GM18502 (cell line): ENCODE results near the gene KRTAP10-10.
"Not testable (repeated sequence)": the region's sequence is repeated elsewhere in the genome, so short reads cannot be mapped to it uniquely, and the experiment has no call there.

Experiments
- ATAC-seq: cut with Tn5 transposase; IDR thresholded peaks from one replicate; pipeline ENCODE4 v1.9.1; 2021; ENCODE audit warnings: mild to moderate bottlenecking; ENCODE audit not compliant: unreplicated experiment, poor library complexity

The KRTAP10-10 gene

DNA sequence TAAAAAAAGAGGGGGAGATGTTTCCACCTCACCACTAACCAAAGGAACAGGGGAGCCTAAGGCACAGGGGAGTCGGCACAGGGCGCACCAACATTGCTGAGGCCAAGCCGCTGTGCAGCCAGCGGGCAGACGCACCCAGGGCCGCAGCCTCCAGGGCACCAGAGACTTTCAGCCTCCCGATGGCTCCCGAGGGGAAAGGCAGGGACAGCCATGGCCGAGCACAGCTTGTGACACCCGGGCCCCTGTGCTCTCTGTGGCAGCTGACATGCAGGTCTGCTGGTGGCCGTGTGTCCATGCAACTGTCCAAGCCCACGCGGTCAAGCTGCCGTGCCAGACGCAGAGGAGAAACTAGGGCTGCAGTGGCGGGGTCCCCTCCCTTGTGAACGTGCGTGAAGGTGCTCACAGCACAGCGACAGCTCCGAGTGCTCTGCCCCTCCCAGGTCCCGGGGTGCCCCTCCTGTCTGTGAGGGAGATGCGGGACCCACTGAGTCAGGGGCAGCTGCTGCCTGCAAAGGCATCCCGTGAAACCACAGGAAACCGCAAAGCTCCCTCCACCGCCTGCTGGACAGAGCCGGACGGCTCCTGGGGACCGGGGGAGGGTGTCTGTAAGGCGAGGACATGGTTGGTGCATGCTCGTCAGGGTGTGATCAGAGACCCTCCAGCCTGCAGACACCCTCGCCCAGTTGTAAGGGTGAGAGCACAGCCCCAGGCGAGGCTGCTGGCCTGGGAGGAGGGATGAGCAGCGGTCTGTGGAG is 11.6 kb downstream of the KRTAP10-10 start:
- no peak for ATAC-seq

DNA sequence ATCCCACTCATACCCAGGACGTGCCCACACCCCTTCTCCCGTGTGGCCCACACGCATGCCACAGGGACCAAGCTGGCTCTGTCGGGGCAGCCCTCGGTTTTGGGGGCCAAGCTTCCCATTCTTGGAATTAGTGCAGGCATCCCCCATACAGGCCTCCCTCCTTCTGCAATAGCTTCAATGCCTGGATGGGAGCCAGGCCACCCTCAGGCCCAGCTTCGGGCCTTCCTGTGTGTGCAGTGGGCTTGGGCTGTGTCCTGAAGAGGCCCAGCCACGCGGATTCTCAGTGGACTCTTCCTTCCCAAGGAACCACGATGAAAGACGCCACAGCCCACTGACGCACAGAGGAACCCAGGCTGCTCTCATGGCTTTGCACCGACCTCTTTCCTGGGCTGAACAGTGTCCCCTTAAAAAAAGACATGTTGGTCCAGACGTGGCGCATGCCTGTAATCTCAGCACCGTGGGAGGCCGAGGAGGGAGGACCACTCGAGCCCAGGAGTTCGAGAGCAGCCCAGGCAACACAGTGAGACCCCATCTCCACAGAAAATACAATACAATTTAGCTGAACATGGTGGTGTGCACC is 12.5 kb downstream of the KRTAP10-10 start:
- no peak for ATAC-seq

DNA sequence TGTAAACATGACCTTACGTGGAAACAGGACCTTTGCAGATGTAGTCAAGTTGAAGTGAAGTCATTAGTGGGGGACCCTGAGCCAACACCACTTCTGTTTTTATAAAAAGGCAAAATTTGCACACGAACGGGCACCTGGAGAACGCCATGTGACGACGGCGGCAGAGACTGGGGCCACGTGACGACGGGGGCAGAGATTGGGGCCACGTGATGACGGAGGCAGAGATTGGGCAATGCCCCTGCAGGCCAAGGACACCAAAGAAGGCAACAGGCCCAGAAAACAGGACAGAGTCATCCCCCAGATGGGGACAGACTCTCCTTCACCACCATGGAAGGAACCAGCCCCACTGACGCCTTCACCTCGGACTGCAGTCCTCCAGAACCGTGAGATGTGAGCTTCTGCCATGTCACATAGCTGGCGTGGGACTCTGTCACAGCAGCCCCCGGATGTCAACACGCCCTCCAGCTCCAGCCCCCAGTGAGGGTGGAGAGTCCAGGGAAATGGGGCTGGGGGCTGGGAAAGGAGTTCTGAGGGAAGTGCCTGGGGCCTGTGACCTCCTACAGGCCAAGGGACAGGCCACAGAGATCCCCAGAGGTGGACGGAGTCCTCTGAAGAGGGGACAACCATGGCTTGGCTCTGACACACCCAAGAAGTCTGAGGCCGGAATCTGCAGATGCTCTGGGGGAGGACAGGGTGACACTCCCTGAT is 13.3 kb downstream of the KRTAP10-10 start:
- ATAC-seq = no peak

DNA sequence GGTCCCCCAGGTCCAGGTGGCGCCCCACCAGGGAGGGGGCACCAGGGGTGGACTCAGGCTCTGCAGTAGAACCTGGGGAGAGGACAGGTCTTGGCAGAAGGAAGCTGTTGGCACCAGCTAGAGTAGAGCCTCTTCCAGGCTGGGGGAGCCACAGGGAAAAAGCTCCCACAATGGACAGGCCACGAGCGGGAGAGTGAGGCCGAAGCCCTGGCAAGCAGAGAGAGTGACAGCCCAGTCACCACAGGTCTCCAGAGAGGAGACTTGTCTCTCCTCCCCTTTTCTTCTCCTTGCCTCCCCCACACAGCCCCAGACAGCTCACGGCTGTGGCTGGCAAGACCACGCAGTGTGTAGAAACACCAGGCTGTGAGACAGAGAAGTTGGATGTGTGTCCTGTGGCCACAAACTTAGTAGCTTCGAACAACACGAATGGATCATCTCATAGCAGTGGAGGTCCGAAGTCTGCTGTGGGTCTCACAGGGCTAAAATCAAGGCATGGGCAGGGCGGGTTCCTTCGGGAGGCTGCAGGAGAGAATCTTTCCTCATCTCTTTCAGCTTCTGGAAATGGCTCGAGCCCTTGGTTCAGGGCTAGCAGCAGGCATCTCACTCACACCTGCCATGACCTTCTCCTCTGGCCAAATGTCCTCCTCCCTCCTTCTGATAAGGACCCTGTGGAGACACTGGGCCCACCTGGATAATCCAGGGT is 14.0 kb downstream of the KRTAP10-10 start:
- no peak for ATAC-seq

DNA sequence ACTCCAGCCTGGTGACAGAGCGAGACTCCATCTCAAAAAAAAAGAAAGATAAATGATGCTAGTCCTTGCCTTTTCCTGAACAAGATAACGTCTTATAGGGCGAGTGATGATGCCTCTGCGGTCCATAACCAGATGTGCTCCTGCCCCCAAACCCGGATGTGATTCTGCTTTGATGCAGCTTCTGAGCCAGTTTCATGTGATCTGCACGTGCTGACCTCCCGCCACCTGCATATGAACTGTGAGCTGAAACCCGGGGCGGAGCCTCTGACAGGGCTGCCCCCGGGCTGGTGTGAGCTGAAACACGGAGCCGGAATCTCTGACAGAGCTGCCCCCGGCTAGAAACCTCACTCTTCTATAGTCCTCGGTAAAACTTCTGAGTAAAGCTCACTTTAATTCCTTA is 16.0 kb downstream of the KRTAP10-10 start:
- no peak for ATAC-seq

DNA sequence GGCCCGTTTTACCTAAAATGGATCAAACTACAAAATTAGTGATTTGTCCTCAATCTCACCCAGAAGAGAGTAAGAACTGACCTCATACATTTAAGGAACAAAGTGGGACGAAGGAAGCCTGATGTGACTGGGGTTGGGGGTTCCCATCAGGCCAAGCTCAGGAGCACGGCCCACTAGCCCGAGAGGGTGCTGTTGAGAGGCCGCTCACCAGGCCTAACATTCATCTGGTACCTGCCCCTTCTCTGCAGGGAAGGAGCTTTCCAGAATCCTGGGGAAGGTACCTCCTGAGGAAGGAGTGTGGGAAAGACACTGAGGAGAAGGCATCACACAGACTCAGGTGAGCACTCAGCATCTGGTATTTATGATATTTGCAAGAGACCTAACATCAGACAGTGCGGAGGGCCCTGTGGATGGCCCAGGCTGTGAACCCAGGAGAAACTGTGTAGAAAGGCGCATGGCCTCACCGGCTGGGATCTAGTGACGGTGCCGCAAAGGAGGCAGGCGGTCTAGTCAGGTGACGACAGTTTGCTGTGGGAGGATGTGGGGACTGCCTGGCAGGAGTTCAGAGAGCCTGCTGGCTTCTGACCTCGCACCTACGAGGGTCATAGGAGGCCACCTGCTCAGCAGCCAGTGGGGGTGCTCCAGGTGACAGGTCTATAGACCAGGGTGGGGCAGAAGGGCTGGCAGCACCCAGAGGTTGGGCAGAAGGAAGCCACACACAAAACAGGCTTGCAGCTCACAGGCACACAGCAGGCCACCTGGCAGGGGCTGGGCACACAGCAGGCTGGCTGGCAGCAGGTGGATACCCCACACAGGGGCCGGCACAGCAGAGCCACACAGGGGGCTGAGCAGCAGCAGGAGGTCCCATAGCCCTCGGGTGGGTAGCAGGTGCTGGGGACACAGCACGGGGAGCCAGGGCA is 16.8 kb downstream of the KRTAP10-10 start:
- no peak for ATAC-seq

DNA sequence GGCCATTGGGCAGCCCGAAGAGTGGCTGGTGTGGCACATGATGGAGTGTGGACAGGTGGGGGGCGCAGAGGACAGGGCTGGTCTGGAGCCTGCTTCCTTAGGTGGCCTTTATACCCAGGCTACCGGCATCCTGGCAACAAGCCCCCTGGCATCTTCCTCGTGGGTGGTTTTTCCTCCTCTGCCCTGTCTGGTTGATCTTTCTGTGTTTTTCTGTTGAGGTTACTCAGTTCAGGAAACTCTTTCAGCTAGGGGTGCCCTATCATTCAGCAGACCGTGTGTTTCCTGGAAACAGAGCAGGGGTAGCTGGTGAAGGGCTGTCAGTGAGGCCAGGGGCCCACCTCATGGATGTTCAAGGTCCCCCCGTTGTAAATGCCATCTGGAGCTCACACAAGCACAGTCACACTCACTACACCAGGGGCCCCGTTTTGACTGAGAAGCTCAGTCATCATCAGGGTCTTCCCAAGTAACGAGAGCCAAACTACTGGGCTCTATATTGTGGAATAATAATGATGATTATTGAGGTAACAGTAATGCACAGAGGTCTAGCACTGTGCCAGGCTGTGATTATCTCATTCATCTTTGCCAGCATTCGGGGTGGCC is 17.5 kb downstream of the KRTAP10-10 start, which contains the start of gene KRTAP12-4:
Gene KRTAP12-4 (minus strand): TSS at position 84 of the 600 bp plus-strand sequence. CDS start 45 bp downstream, at position 39.
- no peak for ATAC-seq

DNA sequence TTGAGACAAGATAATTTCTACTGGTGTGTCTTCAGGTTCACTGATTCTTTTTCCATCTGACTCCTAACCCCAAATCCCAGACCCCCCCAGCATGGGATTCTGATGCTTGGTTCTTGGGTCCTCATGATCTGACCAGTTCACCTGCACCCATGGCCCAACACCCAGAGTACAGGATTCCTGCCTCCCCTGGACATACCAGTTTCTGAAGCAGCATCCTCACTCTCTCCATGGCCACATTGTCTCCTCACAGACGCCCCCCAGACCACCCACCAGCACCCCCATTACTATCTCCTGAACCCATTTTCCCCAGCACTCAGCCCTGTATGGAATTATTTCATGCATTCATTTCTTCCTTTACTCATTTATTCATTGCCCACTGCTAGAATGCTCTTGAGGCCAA is 19.7 kb downstream of the KRTAP10-10 start:
- ATAC-seq = no peak

DNA sequence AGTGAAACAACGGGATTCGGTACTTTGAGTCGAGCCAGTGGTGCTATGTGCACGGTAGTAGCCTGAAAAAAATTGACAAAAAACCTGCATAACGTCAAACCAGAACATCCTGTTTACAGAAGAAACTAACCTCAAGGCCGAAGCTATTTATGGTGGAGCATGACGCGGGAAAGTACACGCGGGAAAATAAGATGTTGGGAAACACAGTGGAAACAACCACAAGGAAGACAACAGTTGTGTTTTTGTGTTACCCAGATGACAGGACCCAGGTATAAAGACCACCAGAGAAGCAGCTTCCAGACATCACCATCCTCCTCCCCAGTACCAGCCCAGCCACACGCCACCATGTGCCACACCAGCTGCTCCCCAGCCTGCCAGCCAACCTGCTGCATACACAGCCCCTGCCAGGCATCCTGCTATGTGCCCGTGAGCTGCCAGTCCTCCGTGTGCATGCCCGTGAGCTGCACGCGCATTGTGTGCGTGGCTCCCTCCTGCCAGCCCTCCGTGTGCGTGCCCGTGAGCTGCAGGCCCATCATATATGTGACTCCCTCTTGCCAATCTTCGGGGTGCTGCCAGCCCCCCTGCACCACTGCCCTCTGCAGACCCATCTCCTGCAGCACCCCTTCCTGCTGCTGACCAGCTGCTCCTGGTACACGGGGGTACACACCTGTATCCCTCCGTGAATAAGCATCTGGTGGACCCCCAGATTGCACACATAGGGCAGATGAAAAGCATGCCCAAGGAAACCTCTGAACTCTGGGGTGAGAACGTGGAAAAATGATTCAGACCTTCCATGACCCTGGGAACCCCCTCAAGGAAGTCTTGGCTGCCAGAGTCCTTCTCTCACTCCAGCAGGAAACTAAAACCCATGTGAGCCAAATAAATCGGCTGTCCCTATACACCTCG is 20.7 kb downstream of the KRTAP10-10 start, which contains the start of gene KRTAP12-3:
Gene KRTAP12-3 (plus strand): TSS at position 298 of the 906 bp plus-strand sequence. CDS start 48 bp downstream, at position 346.
- no peak for ATAC-seq

DNA sequence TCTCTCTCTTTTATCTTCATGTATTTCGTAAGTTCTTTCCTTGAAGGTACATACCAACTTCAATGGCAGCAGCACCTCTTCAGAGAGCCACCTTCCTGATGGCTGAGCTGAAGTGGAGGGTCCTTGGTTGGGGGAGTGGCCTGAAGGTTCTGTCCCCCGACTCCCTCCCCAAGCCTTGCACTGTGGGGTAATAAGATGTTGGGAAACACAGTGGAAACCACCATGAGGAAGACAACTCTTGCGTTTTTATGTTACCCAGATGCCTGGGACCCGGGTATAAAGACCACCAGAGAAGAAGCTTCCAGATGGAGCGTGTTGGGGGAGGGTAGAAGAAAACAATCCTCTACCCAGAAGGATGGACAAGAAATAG is 21.4 kb downstream of the KRTAP10-10 start:
- ATAC-seq = no peak

DNA sequence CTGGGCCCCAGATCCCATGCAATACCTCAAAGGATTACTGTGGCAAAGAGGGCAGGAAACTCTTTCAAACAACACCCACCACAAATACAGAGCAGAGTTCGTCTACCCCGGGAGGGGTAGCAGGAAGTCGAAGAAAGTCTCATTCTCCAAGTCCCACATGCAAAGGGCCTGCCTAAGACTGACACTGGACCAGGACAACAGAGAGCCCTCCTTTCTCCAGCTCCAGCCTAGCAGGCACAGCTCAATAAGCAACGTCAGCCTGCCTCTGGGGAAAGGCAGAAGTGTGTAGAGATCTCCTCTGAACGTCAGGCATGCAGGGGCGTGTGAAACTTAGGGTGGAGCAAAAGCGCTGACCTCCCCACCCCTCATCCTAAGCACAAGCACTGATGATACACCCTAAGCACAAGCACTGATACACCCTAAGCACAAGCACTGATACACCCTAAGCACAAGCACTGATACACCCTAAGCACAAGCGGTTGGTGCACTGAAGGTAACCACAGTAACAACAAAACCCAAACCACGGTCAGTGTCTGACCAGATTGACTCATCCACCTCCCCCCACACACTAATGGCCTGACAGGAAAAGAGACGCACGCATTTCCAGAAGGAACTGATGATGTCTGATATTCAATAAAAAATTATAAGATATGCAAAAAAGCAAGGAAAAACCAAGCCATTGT is 21.9 kb downstream of the KRTAP10-10 start:
- no peak for ATAC-seq

DNA sequence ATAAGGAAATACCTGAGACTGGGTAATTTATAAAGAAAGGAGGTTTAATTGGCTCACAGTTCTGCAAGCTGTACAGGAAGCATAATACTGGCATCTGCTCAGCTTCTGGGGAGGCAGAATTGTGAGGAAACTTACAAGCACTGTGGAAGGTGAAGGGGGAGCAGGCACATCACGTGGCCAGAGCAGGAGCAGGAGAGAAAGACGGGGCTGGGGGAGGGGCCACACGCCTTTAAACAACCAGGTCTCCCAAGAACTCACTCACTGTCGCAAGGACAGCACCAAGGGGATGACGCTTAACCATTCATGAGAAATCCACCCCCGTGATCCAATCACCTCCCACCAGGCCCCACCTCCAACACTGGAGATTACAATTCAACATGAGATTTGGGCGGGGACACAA is 24.4 kb downstream of the KRTAP10-10 start:
- not testable (repeated sequence) for ATAC-seq

DNA sequence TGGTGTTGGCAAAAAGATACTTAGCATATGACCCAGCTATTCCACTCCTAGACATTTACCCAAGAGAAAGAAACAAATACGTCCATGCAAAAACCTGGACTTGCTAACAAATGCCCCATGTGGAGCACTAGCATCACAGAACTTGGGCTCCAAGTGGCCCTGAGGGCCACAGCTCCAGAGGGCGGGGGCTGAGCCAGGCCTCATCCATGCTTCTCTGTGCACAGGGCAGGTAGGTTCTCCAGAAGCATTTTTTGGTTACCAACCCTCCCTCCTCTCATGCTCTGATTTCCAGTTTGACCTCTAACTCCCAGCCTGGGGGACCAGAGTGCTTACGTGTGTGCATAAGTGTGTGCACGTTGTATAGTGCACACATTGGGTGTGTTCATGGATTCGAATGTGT is 27.5 kb downstream of the KRTAP10-10 start:
- ATAC-seq = no peak

DNA sequence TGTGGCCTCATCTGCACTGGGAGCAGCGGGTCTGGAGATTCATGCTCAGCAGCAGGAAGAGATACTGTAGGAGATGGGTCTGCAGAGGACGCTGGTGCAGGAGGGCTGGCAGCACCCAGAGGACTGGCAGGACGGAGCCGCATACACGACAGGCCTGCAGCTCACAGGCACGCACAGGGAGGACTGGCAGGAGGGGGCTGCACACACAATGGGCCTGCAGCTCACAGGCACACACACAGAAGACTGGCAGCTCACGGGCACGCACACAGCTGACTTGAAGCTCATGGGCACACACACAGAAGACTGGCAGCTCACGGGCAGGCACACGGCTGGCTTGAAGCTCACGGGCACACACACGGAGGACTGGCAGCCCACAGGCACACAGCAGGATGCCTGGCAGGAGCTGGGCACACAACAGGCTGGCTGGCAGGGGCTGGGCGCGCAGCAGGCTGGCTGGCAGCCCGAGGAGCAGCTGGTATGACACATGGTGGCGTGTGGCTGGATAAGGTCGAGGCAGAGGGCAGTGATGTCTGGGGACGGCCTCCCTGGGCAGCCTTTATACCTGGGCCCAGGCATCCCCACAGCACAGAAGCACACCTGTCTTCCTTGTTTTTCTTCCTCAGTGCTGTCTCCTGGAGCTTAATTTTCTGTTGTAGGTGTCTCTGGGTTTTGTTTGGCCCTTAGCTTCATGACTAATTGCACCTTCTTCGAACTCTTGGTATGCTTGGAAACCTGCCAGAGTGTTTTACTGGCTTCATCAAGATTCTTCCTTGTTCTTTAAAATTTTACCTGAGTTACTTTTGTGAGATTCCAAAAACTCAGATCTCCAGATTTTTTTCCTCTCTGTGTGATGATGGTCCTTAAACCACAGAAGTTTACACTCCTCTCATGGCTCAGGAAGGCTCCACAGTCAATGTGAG is 29.5 kb downstream of the KRTAP10-10 start, which contains the start of gene KRTAP12-2:
Gene KRTAP12-2 (minus strand): TSS at position 527 of the 920 bp plus-strand sequence. CDS start 41 bp downstream, at position 486.
- no peak for ATAC-seq

DNA sequence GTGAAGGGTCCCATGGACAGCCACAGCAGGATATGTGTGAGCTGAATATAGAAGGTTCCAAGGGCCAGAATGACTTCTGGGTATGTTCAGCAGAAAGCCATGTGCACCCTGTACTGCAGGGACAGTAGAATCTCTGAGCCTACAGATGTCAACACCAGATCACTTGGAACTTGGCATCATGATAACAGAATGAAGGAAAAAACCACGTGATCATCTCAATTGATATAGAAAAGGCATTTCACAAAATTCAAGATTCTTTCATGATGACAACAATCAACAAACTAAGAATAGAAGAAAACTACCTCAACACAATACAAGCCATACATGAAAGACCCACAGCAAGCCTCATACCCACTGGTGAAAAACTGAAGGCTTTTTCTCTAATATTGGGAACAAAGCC is 30.5 kb downstream of the KRTAP10-10 start:
- no peak for ATAC-seq

DNA sequence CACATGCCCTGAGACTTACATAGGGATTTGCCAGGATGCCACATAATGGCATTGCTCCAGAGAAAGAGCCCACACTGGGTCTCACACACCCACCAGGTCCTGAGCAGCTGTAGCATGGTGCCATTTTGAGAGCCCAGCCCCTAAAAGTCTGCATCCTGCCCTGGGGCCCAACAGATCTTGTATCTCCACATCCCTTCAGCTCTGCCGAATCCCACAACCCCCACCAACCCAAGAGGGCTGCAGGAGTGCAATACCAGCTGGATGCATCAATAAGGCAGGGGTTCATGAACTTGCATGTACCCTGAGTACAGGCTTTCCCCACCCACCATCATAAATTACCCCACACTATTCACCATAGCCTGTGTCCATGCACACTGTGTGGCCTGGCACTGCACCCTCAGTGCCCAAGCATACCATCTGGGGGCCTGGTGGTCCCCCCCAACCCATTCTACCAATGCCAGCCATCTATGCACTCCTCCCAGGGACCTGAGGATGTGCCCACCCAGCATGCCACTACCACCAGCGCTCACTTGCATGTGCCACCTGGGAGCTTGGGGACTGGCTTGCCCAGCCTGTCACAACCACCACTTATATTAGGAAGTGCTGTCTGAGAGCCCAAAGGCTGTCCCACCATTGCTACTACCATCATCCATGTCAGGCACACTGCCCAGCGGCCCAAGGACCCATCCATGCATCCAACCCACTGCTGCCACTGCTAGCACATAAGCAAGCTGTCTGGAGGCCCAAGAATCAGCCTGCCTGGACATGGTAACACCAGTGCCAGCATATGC is 33.7 kb downstream of the KRTAP10-10 start:
- ATAC-seq = no peak
